Activated T-helper 1 cell treated with anti-CD3 and anti-CD28 coated beads, Interleukin-2, amount 50 U/mL, for 16 hours (primary cell): ENCODE results near the gene SERINC2.
"Not testable (repeated sequence)": the region's sequence is repeated elsewhere in the genome, so short reads cannot be mapped to it uniquely, and the experiment has no call there.

ENCODE experiments used
- DNase-seq, 2 donors: peaks; one replicate each; pipeline ENCODE4 v3.0.0-alpha.2; 2020; ENCODE audit warnings: low read depth in 1 of 2, low spot score in 1 of 2

Gene SERINC2

DNA sequence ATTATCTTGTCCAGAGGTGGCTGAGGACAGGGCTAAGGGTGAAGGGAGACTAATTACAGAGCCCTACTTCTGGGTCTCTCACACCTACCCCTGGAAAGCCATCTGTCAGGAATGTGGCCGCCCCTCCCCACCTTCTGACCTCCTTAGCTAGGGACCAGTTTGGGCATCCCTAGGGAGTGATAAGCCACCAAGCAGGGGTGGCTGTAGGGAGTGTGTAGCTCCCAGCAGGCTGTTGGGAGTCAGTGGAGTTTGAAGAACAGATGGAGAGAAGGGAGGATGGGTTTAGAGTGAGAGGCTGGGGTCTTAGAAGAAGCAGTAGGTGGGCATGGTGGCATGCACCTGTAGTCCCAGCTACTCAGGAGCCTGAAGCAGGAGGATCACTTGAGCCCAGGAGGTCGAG lies 808 bp upstream of the SERINC2 start:
- no peak for DNase-seq

DNA sequence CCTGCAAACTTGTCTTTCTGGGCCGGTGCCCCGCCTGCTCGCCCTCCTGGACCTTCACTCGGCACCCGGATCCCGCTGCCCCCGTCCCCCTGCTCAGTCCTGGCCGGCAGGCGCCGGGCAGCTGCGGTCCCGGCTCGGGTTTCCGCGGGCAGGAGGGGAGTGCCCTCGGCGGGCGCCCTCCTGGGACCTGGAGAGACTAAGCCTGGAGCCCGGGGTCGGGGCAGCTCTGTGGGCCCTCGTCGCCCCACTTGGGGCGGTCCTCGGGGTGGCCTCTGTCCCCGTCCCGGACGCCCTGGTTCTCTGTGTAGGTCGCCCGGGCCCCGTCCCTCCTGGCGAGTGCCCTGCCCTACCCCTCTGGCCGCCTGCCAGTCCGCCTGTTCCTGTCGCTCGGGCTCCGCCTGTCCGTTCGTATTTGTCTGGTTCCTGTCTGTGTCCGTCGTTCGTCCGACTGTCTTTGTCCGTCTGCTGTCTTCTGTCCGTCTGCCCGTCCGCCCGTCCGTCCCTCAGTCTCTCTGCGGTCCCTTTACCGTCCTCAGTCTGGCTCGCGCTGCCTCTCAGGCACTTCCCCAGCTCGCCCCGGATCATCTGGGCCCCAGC lies 490 bp downstream of the SERINC2 start:
- DNase-seq: no peak

DNA sequence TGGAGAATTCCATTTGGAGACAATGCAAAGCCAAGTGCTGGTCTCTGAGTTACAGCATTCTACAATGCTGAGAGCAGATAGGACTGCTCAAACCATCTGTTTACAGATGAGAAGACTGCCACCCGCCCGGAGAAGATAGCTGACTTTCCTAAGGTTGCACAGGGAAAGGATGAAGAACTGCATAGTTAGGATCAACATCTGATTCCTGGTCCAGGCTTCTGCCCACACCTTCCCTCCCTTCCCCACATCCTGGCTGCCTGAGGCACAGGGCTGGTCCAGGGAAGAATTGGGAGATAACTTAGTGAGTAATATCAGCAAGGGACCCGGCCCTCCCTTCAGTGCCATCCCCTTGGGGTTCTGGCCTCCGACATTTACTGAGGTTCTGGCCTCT lies 2.0 kb downstream of the SERINC2 start:
- no peak for DNase-seq

DNA sequence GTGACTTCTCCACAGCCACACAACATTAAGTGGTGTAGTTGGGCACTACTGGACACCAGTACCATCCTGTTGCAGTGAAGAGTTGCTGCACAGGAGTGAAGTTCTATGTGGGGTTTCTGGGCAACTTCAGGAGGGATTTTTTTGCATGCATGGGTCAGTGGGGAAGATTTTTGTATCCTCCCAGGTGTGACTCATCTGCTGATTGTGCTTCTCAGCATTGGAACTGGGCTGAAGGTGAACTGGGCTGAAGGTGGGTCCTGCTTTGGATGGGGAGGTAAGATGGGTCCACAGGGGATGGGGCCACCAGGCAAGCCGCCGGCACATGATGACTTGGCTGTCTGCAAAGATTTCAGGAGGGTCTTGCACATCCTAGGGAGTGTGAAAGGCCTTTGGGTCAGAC lies 2.6 kb downstream of the SERINC2 start:
- DNase-seq: no peak

DNA sequence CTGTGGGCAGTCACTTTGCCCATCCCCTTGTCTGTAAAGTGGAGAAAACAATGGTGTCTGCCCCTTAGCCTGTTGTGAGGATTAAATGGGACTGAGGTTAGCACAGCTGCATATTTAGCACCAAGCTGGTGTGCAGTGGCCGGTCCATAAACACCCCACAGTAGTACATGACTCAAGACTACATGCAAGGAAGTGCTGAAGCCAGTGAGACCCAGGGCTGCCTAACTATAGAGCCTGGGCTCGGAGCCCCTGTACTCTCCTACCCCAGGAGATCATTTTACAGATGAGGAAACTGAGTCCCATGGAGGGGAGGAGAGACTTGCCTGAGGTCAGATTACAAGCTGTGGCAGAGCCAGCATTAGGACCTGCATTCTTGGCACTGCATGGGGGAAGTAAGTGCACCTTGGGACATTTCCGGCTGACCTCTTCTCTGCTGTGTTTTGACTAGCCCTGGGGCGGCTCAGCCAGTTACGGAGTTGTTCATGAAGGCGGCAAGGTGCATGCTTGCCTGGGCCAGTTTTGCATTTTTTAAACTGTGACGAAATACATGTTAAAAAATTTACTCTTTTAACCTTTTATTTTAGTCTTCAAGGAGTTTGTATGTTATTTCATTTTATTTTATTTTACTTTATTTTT lies 3.2 kb downstream of the SERINC2 start:
- no peak for DNase-seq

DNA sequence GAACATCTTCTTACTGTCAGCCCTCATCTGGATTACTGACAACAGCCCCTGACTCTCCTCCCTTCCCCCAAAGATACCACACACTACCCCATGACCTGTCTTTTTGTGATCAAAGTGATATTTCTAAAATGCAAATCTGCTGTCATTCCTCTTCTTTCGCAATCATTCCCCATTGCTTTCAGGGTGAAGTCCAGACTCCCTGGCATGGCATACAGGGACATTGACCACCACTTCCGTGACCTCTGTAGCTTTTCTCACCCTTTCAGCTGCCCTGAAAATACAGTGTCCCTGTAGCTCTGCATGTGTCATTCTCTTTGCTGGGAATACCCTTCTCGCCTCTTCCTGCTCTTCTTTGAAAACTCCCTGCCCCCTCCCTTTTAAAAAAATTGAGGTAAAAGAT lies 4.1 kb downstream of the SERINC2 start:
- DNase-seq: no peak

DNA sequence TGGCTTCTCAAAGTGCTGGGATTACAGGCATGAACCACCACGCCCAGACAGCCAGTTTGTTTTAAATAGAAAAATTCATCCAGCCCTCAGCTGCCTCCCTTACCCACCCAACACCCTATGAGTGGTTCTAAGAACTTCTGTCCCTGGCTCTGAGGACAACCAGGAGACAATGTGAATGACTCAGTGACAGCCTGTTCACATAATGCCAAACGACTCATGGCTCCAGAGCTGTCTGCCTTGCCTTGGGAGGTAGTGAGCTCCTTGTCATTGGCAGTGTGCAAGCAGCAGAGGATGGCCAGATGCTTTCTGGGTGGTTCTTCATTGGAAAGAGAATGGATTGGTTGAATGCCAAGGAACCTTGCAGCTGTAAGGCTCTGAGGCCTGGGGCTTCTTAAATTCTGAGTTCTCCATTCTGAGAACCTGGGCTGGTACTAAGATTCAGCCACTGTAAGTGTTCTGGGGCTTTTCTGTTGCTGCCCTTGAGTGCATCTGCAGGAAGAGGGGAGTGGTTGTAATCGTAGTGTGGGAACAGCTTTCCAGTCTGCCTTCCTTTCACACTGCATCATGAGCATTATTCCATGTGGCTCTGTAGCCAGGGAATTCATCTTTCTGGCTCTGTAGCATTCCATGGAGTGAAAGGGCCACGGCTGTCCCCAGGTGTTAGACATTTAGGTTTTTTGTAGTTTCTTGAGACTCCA lies 5.8 kb downstream of the SERINC2 start:
- DNase-seq: no peak

DNA sequence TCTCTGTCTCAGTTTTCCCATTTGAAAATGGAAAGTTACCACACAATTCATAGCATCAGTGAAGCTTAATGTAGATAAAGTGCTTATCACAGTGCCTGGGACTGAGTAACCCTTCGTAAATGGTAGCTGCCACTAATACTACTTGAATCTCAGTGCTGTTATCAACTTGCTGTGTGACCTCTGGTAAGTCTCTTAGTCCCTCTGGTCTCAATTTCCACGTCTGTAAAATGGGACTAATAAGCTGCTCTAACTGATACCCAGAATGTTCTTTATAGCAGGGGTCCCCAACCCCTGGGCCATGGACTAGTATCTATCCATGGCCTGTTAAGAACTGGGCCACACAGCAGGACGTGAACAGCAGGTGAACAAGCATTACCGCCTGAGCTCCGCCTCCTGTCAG lies 7.7 kb downstream of the SERINC2 start:
- DNase-seq: no peak

DNA sequence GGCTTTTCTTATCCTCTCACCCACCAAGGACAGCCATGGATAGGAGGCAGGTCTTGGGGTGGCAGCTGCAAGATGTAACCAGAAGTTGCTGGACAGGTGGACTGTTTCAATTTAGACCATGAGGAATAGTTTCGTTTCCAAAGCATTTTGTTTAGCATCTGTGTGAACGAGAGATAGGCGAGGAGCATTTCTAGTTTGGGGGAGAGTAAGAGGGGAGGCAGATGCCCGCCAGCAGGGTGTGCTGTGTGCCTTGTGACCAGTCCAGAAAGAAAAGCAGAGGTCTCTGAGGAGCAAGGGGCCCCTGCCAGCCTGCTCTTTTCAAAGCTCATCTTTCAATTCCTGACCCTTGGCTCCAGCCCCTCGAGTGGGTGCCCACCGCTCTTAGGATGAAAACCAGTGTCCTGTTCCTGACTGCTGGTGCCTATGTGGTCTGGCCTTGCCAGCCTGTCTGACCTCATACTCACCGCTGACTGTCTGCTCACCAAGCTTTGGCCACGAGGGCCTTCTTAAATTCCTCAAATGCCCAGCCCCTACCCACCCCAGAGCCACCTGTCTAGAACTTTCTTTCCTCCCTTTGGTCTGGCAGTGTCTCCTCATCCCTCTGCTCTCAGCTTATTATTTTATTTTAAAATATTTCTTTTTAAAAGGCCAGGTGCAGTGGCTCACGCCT lies 8.5 kb downstream of the SERINC2 start:
- DNase-seq: no peak

DNA sequence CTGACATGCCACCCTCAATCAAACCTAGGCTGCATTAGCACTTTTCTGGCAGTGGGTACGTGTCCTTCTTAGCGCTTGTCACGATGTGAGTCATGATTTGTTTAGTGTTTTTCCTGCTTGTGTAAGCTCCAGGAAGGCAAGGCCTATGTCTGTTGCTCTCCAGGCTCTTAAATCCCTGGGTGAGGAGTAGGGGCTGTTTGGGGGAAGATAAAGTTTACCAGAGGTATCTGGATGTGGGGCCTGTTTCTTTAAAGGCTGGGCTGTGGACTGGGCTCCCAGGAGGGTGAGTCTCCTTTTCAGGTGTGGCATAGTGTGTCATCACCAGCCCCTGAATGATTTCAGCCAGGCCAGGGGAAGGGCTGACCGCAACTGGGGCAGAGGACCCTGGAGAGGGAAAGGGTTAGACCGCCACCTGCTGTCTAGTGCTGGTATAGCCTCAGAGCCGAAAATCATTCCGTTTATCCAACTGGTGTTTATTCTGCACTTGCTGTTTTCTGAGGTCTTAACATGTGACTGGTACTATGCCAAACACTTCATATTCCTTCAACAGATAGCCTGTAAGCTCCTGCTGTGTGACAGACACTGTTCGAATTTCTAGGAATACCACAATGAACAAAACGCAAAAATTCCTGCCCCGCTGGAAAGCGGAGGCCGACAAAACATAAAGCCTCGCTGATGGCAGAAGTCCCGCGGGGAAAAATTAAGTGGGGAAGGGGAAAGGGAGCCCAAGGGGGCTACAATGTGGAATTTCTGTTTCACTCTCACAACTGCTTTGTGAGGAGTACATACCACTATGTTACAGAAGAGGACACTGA lies 9.7 kb downstream of the SERINC2 start:
- peak; percentile 37 to 46 for DNase-seq

DNA sequence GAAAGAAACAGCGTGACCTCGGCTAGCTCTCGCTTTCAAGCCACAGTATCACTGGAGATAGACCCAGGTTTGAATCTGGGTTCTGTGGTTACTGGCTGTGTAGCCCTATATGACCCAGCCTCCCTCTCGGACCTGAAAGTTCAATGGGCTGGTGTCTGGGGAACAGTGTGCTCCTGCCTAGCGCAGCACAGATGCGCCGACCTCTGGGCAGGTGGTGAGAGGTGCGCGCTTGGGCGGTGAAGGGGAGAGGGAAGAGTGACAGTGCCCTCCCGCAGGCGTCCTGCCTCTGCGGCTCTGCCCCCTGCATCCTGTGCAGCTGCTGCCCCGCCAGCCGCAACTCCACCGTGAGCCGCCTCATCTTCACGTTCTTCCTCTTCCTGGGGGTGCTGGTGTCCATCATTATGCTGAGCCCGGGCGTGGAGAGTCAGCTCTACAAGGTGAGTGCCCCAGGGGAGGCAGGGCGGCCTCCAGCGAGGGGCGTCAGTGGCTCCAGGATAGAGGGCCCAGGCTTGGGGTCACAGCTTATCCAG lies 10.5 kb downstream of the SERINC2 start:
- no peak for DNase-seq

DNA sequence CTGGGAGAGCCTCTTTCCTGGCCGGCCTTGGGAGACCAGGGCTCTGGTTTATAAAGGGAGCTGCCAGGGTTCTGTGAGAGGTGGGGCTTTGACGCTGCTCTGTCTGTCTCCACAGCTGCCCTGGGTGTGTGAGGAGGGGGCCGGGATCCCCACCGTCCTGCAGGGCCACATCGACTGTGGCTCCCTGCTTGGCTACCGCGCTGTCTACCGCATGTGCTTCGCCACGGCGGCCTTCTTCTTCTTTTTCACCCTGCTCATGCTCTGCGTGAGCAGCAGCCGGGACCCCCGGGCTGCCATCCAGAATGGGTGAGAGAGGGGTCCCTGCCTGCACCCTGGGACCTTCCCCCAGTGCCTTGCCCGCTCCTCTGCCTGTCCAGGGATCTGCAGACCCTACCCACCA lies 11.6 kb downstream of the SERINC2 start:
- DNase-seq: no peak

DNA sequence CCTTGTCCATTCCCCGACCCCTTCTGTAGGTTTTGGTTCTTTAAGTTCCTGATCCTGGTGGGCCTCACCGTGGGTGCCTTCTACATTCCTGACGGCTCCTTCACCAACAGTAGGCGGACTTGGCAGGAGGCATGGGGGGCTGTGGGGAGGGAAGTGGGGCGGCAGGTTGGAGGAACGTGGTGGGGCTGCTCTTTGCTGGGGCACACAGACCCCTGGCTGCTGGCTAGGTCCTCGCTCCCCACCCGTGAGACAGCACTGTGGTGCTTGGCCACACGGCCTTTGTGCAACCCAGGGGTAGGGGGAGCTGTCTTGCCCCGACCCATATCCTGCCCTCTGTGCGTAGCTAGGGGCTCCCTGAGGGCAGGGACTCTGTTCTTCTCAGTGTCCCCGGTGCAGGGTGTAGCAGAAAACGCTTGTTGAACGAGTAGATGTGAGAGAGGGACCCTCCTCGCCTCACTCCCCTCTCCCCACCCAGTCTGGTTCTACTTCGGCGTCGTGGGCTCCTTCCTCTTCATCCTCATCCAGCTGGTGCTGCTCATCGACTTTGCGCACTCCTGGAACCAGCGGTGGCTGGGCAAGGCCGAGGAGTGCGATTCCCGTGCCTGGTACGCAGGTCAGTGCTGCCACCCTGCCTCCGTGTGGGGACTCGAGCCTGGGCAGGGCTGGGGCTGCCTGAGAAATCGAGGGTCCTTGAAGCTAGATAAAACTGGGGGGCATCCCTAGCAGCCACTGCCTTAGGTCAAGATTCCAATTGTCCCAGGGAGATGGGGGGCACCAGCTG lies 12.5 kb downstream of the SERINC2 start:
- DNase-seq: no peak

DNA sequence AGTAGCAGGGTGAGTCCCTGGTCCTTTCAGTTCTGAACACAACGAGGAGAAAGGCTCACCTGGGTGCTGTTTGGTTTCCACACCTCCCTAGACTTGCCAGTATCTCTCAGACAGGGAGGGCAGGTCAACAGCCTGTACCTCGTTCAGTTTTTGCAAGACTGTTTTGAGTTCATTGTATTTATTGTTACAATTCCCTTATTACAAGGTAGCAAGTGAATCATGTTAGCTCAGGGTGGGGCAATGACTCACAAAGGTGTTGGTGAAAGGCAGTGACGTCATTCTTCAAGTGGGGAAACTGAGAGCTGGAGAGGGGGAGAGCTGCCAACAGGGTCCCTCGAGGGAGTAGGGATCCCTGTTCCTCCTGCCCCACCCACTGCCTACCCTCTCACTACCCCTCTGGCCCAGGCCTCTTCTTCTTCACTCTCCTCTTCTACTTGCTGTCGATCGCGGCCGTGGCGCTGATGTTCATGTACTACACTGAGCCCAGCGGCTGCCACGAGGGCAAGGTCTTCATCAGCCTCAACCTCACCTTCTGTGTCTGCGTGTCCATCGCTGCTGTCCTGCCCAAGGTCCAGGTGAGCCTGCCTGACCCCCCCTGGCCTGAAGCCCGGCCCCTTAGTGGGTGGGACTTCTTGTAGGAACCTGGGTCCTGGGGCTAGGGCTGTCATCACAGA lies 13.4 kb downstream of the SERINC2 start:
- DNase-seq: no peak

DNA sequence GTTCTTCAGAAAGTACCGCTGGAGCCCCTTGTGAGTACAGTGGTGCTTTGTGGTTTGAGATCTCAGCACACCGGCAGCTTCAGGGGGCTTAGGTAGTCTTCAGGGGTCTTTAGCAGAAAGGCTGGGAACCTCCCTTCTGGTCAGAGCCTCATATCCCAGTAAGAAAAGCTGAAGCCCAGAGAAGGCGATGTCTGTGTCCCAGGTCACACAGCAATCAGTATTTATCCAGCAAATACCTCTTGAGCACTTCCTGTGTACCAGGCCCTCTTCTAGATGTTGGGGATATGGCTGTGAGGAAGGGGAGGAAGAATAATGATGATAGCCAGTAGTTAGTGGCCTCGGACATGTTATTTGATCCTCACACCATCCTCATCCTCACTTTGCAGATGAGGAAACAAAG lies 14.3 kb downstream of the SERINC2 start:
- DNase-seq: no peak

DNA sequence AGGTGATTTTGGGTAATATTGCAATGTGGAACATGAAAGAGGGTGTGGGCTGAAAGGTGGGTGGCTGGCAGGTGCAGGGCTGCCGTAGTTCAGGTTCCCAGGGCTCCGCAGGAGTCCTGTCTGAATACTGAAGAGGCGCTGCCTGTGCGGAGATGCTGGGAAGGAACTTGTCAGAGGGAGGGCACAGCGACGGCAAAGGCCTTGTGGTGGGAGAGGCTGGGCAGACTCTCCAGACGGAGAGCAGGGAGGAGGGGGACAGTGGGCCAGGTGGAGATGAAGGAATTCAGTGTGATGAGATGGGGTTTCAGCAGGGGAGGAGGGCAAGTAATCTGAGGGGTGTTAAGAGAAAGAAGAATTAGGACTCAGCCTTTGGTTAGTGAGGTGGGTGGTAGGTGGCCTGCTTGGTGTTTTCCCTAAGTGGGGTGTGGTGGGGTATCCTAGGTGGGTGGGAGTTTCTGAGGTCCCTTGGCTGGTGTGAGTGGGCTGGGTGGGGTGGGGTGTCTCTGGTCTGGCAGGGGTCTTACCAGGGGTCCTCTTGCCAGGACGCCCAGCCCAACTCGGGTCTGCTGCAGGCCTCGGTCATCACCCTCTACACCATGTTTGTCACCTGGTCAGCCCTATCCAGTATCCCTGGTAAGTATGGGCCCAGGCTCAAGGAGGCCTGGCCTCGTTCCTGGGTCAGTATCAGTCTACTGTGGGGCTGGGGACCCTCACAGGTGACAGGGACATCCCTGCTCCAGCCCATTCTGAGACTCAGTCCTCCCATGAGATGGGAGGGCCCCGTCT lies 15.6 kb downstream of the SERINC2 start:
- no peak for DNase-seq

DNA sequence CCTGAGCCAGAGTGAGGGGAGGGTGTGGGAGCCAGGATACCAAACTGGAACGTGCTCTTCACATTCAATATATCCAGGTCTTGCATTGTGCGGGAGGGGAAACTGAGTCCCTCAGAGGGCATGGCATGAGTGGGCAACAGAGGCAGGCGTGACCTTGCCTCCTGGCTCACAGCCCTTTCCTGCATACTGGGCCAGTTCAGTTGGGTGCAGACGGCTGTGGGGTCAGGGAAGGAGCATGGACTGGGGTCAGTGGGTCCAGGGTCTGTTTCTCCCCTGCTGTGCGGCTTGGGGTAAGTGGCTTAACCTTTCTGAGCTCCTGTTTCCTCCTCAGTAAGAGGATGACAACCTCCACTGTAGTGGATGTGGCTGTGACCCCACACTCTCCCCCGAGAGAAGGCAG lies 16.6 kb downstream of the SERINC2 start:
- no peak for DNase-seq

DNA sequence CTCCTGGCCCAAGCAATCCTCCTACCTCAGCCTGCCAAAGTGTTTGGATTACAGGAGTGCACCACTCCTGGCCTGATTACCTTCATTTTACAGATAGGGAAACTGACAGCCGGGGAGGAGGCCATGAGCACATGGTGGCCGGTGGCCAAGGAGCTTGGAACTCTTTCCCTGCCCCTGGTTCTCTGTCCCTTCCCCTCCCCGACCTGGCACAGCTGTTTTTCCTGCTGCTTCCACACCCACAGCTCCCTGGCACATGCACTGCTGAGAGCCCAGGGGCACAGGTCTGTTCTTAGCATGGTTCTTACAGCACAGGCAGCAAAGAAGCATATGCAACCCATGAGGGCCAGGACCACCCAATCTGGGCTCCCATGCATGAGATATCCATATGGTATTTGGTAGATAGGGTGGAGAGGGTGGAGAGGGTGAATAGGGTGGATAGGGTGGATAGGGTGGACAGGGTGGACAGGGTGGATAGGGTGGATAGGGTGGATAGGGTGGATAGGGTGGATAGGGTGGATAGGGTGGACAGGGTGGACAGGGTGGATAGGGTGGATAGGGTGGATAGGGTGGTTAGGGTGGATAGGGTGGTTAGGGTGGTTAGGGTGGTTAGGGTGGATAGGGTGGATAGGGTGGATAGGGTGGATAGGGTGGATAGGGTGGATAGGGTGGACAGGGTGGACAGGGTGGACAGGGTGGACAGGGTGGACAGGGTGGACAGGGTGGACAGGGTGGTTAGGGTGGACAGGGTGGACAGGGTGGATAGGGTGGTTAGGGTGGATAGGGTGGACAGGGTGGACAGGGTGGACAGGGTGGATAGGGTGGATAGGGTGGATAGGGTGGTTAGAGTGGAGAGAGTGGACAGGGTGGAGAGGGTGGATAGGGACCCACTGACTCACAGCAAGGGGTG lies 18.6 kb downstream of the SERINC2 start:
- not testable (repeated sequence) for DNase-seq
